TTC549 (cell line): ENCODE results near the gene TCOF1.

Experiments
- FAIRE-seq: peaks from 2 replicates; lab custom pipeline; 2012; peaks lifted over from hg19 to GRCh38; lab: Jason Lieb, UNC

TCOF1 gene, protein sequence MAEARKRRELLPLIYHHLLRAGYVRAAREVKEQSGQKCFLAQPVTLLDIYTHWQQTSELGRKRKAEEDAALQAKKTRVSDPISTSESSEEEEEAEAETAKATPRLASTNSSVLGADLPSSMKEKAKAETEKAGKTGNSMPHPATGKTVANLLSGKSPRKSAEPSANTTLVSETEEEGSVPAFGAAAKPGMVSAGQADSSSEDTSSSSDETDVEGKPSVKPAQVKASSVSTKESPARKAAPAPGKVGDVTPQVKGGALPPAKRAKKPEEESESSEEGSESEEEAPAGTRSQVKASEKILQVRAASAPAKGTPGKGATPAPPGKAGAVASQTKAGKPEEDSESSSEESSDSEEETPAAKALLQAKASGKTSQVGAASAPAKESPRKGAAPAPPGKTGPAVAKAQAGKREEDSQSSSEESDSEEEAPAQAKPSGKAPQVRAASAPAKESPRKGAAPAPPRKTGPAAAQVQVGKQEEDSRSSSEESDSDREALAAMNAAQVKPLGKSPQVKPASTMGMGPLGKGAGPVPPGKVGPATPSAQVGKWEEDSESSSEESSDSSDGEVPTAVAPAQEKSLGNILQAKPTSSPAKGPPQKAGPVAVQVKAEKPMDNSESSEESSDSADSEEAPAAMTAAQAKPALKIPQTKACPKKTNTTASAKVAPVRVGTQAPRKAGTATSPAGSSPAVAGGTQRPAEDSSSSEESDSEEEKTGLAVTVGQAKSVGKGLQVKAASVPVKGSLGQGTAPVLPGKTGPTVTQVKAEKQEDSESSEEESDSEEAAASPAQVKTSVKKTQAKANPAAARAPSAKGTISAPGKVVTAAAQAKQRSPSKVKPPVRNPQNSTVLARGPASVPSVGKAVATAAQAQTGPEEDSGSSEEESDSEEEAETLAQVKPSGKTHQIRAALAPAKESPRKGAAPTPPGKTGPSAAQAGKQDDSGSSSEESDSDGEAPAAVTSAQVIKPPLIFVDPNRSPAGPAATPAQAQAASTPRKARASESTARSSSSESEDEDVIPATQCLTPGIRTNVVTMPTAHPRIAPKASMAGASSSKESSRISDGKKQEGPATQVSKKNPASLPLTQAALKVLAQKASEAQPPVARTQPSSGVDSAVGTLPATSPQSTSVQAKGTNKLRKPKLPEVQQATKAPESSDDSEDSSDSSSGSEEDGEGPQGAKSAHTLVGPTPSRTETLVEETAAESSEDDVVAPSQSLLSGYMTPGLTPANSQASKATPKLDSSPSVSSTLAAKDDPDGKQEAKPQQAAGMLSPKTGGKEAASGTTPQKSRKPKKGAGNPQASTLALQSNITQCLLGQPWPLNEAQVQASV (N-terminal part only)

DNA sequence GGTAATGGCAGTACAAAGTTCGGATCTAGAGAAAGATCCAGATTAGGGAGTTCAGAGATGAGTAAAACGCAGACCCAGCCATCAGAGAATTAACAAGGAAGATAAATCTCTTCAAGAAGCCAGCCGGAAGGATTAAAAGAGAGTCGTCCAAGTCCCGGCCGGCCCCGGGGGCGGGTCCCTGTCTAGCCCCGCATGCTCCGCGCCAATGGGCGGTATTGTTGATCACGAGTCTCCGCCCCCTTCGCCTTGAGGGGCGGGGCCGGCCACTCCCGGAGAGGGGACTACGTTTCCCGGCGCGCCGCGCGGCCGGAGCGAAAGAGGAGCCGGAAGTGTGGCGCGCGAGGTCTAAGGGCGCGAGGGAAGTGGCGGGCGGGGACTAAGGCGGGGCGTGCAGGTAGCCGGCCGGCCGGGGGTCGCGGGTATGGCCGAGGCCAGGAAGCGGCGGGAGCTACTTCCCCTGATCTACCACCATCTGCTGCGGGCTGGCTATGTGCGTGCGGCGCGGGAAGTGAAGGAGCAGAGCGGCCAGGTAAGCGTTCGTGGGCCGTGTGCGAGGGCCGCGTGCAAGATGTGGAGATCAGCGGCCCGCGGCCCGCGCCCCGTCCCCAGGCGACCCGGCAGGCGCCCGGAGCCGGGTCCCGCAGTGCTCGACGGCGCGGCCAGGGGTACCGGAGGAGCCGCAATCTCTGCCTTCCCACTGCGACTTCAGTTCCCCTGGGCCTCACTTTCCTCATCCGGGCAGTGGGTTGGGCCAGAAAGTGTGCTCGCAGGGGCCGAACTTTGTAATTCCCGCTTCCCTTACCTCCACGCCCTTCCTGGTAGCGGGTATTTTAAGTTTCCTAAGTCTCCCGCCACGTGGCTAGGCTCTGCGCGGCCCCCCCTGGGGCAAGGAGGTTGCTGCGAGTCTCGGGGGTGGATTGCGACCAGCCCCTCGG lies at the start of gene TCOF1:
TCOF1 (plus strand) TSS at position 372 of the 935 bp plus-strand sequence; CDS start at position 422, 50 bp downstream.
- peak; percentile 80 for FAIRE-seq

DNA sequence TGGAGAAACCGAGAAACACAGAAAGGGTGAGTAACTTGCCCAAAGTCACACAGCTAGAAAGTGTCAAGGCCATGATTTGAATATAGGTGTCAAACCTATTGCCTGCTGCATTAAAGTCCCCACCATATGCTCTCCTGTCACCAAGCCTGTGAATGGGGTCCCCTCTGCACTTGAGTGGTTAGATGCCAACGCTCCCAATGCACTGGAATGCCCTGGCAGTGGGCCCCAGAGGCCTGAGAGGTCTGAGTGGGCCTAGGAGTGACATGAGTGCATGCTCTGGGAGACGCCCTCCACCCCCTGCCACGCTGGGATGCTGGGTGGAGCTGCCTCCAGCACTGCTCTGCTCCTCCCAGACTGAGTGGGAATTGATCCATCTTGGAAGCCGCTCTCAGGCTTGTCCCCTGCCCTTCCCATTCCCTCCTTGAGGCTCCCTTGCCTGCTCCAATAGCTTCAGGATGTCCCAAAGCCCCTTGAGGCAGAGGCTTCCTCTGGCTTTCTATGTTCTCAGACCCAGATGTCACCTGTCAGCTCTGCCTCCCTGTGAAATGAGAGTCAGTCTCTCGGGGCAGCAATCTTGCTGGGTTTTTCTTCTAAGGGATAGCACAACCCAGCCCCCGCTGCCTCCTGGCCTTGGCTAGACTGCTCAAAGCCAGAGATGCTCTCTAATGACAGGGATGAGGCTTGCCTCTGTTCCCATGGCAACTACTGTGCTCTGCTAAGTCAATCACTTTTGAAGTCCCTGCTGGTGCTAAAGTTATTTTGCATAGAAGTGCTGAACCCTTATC lies 48.2 kb upstream of the TCOF1 start:
- FAIRE-seq, result no peak

- FAIRE-seq, result no peak
Observed at GRCh38 chr5:150309886-150310239, 47.6 kb upstream of the TCOF1 start.

- no peak for FAIRE-seq
Observed at GRCh38 chr5:150310246-150310645, 47.3 kb upstream of the TCOF1 start.

DNA sequence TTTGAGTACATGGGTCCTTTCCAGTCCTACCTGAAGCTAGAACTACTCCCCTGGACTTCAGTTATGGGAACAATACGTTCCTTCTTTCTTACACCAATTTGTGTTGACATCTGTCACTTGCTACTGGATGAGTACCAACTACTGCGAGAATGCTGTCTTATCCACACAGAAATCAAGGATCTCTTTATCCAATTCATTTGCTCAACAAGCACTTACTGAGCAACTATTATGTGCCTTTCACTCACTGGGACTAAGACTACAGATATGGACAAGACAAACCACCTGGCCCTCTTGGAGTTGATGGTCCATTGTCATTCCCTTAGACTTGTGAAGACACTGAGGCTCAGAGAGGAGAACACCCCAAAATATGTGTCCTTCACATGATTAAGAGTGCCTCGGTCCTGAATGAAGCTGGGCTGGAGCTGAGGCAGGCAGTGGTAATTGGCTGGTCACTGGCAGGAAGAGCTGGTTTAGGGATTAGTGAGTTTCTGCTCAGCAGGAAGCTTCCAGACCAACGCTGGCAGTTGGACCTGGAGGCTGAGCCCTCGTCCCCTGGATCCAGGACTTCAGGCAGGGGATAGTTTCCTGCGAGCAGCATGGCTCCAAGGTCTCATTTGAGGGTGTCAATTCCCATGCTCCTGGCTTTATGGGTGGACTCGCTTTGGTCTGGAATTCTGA lies 46.3 kb upstream of the TCOF1 start:
- FAIRE-seq, result no peak

GRCh38 chr5:150312518-150312917 lies 45.0 kb upstream of the TCOF1 start:
- FAIRE-seq, result no peak

- FAIRE-seq, result no peak
Observed at GRCh38 chr5:150313501-150313900, 44.0 kb upstream of the TCOF1 start.

DNA sequence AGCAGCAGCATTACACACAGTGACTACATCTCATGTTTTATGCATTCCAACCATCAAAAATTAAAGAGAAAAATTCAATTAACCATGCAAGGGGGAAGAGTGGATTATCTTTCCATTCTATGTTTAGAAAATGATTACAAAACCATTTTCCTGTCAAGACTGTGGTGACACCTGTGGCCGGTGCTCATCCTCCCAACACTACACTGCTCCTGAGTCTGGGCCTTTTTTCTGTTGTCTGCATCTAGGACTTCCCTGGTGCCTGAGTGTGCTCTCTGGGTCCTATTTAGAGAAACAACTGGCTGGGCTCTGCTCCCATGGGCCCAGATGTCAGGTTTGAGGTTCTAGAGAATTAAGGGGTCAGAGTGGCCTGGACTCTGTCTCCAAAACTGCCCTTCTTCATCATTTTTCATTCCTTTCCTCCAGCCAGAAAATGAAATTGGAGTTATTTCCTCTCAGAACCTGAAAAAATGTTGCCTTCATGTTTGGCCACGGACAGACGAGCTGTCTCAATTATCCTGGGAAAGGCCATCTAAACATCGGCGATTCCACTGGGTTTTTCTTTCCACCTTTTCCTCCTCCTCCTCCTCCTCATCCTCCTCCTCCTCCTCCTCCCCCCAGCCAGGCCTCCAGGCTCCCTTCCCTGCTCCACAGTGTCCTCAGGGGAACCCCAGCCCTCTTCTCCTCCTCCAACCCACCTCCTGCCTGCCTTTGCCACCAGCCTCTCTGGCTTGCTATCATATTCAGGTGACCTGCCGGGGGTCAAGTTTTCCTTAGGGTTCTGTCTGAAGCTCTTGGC lies 43.4 kb upstream of the TCOF1 start:
- no peak for FAIRE-seq

- FAIRE-seq, result no peak
Observed at GRCh38 chr5:150315245-150315644, 42.3 kb upstream of the TCOF1 start.

GRCh38 chr5:150316320-150316719 lies 41.2 kb upstream of the TCOF1 start:
- no peak for FAIRE-seq

DNA sequence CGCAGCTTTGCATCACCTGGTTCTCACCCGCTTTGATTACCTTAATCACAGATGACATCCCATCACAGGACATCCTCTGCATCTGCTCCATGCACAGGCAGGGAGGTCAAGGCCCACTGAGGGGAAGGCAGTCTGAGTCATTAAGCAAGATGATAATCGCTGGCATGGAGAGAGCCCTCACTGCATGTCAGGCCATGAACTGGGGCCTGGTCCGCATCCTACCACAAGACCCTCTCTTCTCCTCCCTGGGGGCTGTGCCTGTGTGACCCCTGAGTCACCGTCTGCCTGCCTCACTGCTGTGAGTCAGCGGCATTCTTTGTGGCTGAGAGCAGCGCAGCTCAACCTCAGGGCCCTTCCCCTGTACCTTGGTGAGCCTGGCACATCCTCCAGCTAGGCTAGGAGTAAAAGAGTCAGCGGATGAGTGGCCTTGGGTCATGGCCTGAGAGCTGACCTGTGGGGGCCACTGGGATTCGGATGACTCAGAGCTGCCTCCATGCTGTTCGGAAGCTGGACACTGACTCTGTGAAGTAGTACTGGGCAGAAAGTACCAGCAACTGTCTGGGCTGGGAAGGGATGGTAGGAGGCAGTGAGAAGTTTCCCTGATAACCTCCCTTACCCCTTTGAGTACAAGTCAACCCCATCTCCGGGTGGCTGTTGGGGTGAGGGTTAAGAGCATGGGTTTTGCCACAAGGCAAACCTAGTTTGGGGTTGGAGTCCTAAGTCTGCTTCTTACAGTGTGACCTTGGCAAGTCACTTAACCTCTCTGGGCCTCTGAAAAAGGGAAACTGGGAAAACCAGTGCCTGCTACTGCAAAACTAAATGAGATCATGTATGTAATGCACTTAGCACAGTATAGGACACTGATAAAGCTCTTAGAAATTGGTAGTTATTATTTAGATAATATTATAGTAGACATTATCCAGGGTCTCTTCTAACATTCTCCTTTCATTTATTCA lies 40.2 kb upstream of the TCOF1 start:
- no peak for FAIRE-seq

DNA sequence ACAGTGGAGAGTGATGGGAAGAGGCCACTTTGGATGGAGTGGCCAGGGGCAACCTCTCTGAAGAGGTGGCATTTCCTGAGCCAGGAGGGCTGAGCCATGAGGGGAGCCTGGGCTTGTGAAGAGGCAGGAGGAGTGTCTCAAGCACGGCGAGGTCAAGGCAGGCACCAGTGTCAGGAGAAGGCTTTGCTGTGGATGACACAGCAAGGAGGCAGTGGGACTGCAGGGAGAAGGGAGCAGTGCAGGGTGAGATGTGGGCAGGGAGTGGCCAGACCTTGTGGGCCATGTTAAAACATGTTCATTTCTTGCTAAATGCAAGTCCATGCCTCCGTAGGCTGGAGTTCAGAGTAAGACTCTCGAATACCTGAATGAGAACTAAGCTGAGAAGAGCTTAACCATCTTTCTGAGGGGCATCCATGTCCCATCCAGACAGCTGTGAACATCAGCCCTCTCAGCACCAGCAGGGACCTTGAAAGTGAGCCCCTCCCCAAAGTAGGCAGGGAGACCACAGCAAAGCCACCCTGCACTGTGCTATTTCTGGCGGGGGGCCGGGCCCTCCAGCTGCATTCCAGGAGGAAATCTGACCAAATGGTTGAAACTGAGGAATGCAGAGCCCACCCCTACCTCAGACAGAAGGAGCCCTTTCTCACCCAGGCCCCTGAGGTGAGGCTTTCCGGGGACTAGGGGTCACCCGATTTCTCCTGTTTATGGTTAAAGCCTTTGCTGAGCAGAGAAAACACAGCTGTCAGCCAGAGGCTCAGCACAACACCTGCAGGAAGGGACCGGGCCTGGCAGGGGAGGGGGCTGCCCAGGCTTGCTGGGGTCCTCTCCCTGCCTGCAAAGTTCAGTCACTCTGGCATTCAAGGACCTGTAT lies 38.6 kb upstream of the TCOF1 start:
- FAIRE-seq, result no peak

DNA sequence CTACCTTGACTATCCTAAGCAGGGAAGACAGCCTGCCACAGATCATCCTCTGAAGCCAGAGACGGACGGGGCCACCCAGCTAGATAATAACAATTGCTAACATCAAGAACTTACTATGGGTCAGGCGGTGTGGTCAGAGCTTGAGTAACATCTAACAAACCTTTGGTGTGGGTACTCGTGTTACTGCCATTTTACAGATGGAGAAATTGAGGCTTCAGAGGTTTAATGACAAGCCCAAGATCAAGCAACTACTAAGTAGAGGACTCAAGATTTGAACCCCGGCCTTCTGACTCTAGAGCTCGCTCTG lies 38.1 kb upstream of the TCOF1 start:
- FAIRE-seq, result no peak

DNA sequence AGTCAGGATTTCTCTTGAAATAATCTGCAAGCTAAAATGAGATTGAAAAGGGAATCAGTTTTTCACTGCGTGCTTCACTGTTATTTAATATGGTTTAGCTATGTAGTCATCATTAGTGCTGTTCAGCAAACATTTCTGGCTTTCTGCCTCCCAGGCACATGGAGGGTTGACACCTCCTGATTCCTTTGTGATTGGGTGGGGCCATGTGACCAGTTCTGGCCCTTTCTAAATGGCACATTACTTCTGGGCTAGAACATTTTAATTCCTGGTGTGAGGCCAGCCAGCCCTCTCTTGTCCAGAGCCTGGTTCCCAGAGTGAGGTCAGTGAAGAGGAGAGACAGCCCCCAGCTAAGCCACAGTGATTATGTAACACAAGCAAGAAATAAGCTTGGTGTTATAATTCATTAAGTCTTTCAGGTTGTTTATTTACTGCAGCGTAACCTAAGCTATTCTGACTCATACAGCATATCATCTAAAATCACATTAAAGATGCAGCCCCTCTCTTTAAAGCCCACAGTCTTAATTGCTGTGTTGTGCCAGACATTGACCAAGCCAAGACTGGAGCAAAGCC lies 37.4 kb upstream of the TCOF1 start:
- no peak for FAIRE-seq

DNA sequence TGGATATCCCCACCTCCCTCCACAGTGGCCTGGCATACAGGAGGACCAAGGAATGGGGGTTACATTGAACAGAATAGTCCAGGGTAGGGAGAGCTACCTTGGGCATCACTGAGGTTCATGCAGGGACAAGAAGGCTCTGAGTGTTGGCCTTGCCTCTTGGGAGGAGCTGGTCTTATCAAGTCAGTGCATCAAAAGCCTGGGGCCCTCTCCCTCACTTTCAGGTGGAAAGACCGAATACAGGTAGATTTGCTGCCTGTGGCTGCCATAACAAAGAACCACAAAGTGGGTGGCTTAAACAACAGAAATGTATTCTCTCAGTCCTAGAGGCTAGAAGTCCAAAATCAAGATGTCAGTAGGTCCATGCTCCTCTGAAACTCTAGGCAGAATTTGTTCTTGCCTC lies 36.3 kb upstream of the TCOF1 start:
- no peak for FAIRE-seq

DNA sequence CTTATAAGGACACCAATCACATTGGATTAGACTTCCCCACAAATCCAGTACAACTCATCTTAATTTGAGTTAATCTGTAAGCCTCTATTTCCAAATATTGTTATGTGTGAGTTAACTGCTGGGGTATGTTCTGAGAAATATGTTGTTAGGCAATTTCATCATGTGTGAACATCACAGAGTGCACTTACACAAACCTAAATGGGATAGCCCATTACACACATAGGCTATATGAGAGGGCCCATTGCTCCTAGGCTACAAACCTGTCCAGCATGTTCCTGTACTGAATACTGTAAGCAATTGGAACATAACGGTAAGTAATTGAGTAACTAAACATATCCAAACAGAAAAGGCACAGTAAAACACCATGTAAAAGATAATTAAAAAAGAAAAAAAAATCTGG lies 35.7 kb upstream of the TCOF1 start:
- no peak for FAIRE-seq

DNA sequence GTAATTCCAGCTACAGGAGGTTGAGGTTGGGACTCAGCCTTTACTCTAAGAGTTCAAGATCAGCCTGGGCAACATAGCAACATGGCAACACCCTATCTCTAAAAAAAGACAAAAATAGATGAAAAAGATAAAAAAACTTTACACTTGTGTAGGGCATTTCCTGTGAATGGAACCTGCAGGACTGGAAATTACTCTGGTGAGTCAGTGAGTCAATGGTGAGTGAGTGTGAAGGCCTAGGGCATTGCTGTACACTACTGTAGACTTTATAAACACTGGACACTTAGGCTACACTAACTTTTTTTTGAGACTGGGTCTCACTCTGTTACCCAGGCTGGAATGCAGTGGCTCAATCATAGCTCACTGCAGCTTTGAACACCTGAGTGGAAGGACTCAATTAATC lies 35.3 kb upstream of the TCOF1 start:
- FAIRE-seq, result no peak
